ENCODE results near the gene ACTL9. TPM values are rescaled to one million over a fixed set of nuclear protein-coding genes. Genes with fewer than 3 reads are reported as not detected.

Gene ACTL9
- total and polyA plus RNA-seq, 10 of the 15 experiments (the other 5 are each of a cell fraction or from before 2014, with no cell fraction given) = not detected

- intact Hi-C loops (cut with micrococcal nuclease; ENCODE audit: unreplicated experiment) = no loop called here
- Histone ChIP-seq H3K9ac (ENCODE audit: control insufficient read depth, insufficient read depth, low read length) (no peak overlapping the region), H3K27me3 (replicated peaks in 1 of 2; ENCODE audit: control insufficient read depth in 2 of 2, insufficient read depth in 2 of 2, low read length in 1 of 2) (no peaks in the 10 kb centered on the region), H3K36me3 (ENCODE audit: control insufficient read depth in 2 of 2, insufficient read depth in 2 of 2, low read length in 1 of 2) (no peaks in the 10 kb centered on the region), H4K20me1 (ENCODE audit: control insufficient read depth, insufficient read depth) (no peaks in the 10 kb centered on the region), H3K4me1 (ENCODE audit: control insufficient read depth, insufficient read depth, low read length) (no peaks in the 10 kb centered on the region), H3K79me2 (ENCODE audit: control insufficient read depth, insufficient read depth, low read length) (no peaks in the 10 kb centered on the region), H2AFZ (ENCODE audit: control insufficient read depth, low read depth, low read length) (no peak overlapping the region), H3K9me3 (replicated peaks; ENCODE audit: control insufficient read depth, insufficient read depth, low read length) (no peaks in the 10 kb centered on the region; the same call in 2 of the 3 replicates), H3K27ac (ENCODE audit: control insufficient read depth, insufficient read depth) (no peak overlapping the region), H3K4me3 (no peak overlapping the region), H3K4me2 (ENCODE audit: control insufficient read depth, insufficient read depth) (no peak overlapping the region)
- no peak for DNase-seq (ENCODE audit: low read depth, low spot score)
- BruUV-seq (replicated peaks) = no TSS peak
- CTCF ChIA-PET = no interaction called here
- FAIRE-seq = no peak
- in situ Hi-C loops (cut with MboI) = no loop called here
- SMC1A ChIA-PET (ENCODE audit: uncharacterized antibody, unreplicated experiment) = no interaction called here
- no peak for ATAC-seq
- RAD21 ChIA-PET (ENCODE audit: unreplicated experiment) = no interaction called here
- no peak for TF ChIP-seq YBX1 (IDR thresholded peaks at IDR 0.05)
- TF ChIP-seq CEBPB (IDR thresholded peaks at IDR 0.05; ENCODE audit: borderline replicate concordance in 1 of 2, low read depth in 2 of 2, low read length in 2 of 2) = no peak
- TF ChIP-seq FOS (IDR thresholded peaks at IDR 0.05; ENCODE audit: borderline replicate concordance, extremely low read depth, insufficient read length) = no peak
- TF ChIP-seq IKZF2 (IDR thresholded peaks at IDR 0.05) = no peak
- no peak for TF ChIP-seq SPI1 (IDR thresholded peaks at IDR 0.05; ENCODE audit: borderline replicate concordance, insufficient read depth, low read depth, low read length)
- TF ChIP-seq SREBF2 (IDR thresholded peaks at IDR 0.05; ENCODE audit: low read length) = no peak
- TF ChIP-seq NRF1 (conservative IDR thresholded peaks at IDR 0.05; ENCODE audit: low read depth, low read length) = no peak
- no peak for TF ChIP-seq CBX3 (IDR thresholded peaks at IDR 0.05; ENCODE audit: borderline replicate concordance, low read depth)
- TF ChIP-seq MYC (IDR thresholded peaks at IDR 0.05; ENCODE audit: insufficient read depth, insufficient read length, insufficient replicate concordance, low read length, severe bottlenecking) = no peak
- TF ChIP-seq SUZ12 (IDR thresholded peaks at IDR 0.05; ENCODE audit: unreplicated experiment) = no peak
- TF ChIP-seq STAT1 (conservative IDR thresholded peaks at IDR 0.05) = no peak
- no peak for TF ChIP-seq SMC3 (IDR thresholded peaks at IDR 0.05; ENCODE audit: borderline replicate concordance, low read length)
- no peak for TF ChIP-seq CHD1 (IDR thresholded peaks at IDR 0.05; ENCODE audit: low read depth, low read length)
- TF ChIP-seq SKIL (IDR thresholded peaks at IDR 0.05; ENCODE audit: low read depth, poor library complexity, severe bottlenecking) = no peak
- TF ChIP-seq ZBTB40 (IDR thresholded peaks at IDR 0.05; ENCODE audit: borderline replicate concordance) = no peak
- POLR2A ChIA-PET = no interaction called here
Observed at GRCh38 chr19:8699908-8700307, 1.3 kb upstream of the ACTL9 start.

Data from GM12878 (cell line).